ENCODE results near the gene TP63.

TP63 gene

DNA sequence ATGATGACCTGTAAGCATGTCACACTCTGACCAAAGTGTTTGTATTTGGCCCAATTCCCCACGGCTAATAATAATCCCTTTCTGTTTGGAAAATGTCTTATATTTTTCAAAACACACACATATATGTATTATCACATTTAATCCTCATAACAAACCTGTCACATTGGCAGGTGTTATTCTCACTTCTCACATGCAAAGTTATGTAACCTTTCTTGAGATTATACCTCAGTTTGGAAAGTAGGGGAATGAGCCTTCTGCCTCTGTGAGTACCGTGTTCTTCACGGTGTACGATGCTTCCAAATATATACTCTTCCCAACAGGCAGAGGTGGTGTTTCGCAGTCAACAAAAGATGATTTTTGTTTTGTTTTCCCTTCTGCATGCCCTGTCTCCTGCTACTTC, 205.6 kb downstream of the TP63 start:
- no peak overlapping the region for H3K4me3 ChIP-seq (ENCODE audit: low read depth, low read length)

DNA sequence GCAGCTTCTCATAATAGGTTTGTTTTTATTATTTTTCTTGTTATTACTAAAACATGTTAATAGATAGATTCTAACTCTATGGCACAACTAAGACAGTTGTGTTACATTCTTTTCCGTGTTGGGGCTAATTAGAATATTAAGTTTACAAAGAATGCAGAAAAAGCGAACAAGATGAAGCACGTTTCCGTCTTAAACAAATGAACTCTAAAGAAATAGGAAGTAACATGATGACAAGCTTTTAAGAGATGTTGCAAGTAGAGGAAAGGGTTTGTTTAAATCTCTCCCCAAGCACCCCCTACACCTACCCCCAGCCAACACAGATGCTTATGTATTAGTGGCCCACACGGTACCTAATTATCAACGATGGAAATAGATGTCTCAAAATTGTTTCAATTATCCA, 207.1 kb downstream of the TP63 start:
- TF ChIP-seq, protein P1, sequence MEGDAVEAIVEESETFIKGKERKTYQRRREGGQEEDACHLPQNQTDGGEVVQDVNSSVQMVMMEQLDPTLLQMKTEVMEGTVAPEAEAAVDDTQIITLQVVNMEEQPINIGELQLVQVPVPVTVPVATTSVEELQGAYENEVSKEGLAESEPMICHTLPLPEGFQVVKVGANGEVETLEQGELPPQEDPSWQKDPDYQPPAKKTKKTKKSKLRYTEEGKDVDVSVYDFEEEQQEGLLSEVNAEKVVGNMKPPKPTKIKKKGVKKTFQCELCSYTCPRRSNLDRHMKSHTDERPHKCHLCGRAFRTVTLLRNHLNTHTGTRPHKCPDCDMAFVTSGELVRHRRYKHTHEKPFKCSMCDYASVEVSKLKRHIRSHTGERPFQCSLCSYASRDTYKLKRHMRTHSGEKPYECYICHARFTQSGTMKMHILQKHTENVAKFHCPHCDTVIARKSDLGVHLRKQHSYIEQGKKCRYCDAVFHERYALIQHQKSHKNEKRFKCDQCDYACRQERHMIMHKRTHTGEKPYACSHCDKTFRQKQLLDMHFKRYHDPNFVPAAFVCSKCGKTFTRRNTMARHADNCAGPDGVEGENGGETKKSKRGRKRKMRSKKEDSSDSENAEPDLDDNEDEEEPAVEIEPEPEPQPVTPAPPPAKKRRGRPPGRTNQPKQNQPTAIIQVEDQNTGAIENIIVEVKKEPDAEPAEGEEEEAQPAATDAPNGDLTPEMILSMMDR (IDR thresholded peaks at IDR 0.05; ENCODE audit: low read depth, low read length, missing control alignments): no peak
- no peak for DNase-seq (ENCODE audit: low read depth)
- no peak overlapping the region for H3K4me3 ChIP-seq (ENCODE audit: low read depth, low read length)

More for the DNA sequence above, 205.6 kb downstream of the TP63 start:
- DNase-seq (ENCODE audit: low read depth): no peak
- TF ChIP-seq, protein P1 (IDR thresholded peaks at IDR 0.05; ENCODE audit: low read depth, low read length, missing control alignments): no peak

DNA sequence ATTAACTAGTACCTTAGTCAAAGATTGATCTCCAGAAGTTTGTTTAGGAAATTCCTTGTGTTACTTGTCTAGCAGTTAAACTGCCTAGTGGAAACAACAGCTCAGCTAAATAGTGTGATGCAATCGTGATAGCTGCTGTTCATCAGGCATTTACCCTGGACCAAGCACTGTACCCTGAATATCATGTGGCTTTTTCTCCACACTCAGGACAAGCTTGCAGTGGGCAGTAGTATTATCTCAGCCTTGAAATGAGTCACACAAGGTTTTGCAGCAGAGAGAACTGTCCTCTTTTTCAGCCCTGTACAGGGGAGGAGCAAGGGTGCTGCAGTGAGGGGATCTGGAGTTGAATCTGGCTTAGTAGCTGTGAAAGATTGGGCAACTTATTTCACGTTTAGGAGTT, 208.4 kb downstream of the TP63 start:
- TF ChIP-seq, protein P1 (IDR thresholded peaks at IDR 0.05; ENCODE audit: low read depth, low read length, missing control alignments): no peak
- no peak for DNase-seq (ENCODE audit: low read depth)
- no peak overlapping the region for H3K4me3 ChIP-seq (ENCODE audit: low read depth, low read length)

DNA sequence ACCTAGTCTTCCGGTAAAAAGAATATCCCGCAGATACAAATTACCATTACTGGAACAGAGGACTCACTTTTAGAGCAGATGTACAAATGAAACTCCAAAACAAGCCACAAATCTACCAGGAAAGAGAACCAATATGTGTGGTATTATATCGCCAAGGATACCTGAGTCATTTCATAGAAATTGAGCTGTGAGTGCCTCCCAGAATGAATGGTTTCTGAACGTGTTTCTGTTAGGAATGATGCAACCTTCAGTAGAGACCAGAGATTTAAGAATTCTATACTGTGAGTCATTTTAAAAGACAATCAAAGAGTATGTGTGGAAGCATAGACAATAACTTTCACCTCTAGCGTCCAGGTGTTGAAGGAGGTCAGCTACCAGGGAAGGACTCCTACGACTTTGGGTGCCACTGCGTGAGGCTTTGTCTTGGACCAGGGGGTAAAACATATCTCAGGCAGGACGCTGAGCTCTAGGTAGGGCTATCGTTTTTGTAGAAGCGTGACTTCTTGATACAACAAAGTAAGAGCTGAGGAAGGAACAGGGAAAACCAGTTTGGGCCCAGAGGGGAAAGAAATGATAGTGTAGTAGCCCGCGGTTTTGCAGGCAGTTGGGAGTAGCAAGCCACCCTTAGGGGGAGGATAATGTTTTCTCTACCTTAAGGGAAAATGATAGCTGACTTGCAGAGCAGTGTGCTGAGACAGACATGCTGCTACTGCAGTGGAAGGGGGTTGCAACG, 210.4 kb downstream of the TP63 start:
- no peak for DNase-seq (ENCODE audit: low read depth)
- TF ChIP-seq, protein P1 (IDR thresholded peaks at IDR 0.05; ENCODE audit: low read depth, low read length, missing control alignments): no peak
- no peak overlapping the region for H3K4me3 ChIP-seq (ENCODE audit: low read depth, low read length)

DNA sequence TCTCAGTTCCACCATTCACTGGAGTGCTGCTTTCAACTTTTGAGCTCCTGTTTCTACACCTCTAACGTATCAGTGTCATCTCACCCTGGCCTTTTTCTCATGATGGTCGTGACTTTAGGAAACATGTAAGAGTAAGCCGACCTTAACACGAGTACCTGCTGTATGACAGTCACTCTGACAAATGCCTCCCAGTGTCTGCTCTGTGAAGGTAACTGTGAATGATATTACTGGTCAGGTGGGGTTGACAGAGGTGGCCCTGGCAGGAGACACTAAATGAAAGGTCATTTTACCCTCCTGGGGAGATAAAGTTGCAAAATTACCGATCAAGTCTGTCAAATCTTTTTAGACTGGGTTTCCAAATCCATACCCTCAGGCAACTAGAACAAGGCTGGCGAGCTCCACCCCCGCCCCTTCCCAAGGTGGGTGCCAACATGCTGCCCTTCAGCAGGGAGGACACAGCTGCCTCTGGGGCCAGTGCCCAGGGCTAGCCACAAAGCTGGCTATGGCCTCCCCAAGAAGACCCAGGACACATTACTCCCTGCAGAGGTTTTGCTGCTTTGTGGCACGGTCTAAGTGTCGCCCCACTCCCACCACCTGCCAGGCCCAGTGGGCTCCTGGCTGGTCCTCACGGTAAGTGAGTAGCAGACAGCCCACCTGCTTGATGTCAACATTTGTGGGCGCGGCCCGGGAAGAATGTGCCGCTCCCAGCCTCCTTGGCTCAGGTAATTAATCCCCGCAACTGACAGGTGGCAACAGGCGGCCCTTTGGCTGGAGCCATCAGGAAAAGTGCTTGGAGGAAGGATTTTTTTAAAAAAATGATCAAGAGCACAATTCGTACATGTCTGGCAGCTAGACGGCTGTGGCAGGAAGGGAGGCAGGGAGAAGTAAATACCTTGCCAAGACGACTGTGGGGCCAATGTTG, 211.8 kb downstream of the TP63 start:
- TF ChIP-seq, protein P1 (IDR thresholded peaks at IDR 0.05; ENCODE audit: low read depth, low read length, missing control alignments): no peak
- H3K4me3 ChIP-seq (ENCODE audit: low read depth, low read length): no peak overlapping the region
- DNase-seq (ENCODE audit: low read depth): no peak

DNA sequence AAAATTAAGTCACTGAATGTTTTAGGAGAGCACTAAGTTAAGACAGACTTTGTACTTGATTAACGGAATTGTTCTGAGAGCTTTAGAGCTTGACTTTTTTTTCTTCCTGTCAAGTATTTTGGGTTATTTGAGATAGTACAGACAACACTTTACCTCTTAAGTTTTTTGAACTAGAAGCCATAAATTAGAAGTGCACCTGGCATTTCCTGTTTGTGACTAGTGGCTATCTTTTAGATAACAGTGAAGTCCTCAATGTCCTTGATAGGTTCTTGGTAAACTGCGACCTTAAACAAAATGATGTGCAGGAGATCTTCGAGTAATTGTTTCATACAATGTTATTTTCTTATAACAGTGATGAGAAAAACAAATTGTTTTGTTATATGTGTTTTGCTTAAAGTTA, 213.9 kb downstream of the TP63 start:
- no peak overlapping the region for H3K4me3 ChIP-seq (ENCODE audit: low read depth, low read length)
- DNase-seq (ENCODE audit: low read depth): no peak
- TF ChIP-seq, protein P1 (IDR thresholded peaks at IDR 0.05; ENCODE audit: low read depth, low read length, missing control alignments): no peak

Data from GM12864 (cell line).